C4-2B (cell line): ENCODE measurements around the gene LAMTOR4.

ENCODE experiments used
- CTCF ChIP-seq: fragments of 450-650 bp; conservative IDR thresholded peaks from 2 replicates; pipeline ENCODE4 v1.5.1; 2017; ENCODE audit warnings: mild to moderate bottlenecking
- ZFX ChIP-seq: fragments of 450-650 bp; IDR thresholded peaks from 2 replicates; pipeline ENCODE4 v1.6.1; 2017

- no peak for TF ChIP-seq CTCF
- TF ChIP-seq ZFX: no peak
Observed at GRCh38 chr7:100157334-100158228, 8.9 kb downstream of the LAMTOR4 start.
